Measurements from ENCODE around the gene NEUROD6.
A peak's percentile ranks its signal among the peaks of the same experiment; 100 is the strongest.

NEUROD6 gene

GRCh38 chr7:31373337-31374289, 33.1 kb upstream of the NEUROD6 start:
- CTCF ChIA-PET, result interaction anchor here (0.5 to 3.5 kb wide), 25 partner anchors 9 to 980 kb away, joined by 3 to 37 read pairs (median 3); partner anchors contain the start of gene ITPRID1
- Histone ChIP-seq H3K4me3 (ENCODE audit: low read depth, low read length) (no peak overlapping the region), H3K27ac (ENCODE audit: extremely low read depth, low read depth, low read length) (no peak overlapping the region), H3K4me1 (ENCODE audit: control insufficient read depth, insufficient read depth, low read length) (no peaks in the 10 kb centered on the region), H3K9me3 (ENCODE audit: control insufficient read depth, insufficient read depth, low read depth, low read length) (no peaks in the 10 kb centered on the region), H3K36me3 (ENCODE audit: control insufficient read depth in 2 of 2, insufficient read depth in 1 of 2, low read length in 2 of 2) (no peaks in the 10 kb centered on the region)
- TF ChIP-seq ZNF544 (tag by site-specific recombination; IDR thresholded peaks at IDR 0.05) (no peak), ZNF654 (tag by site-specific recombination; IDR thresholded peaks at IDR 0.05; ENCODE audit: low read depth) (peak; percentile 36), REPIN1 (tag by site-specific recombination; IDR thresholded peaks at IDR 0.05; ENCODE audit: low read depth) (no peak), IKZF3 (tag by site-specific recombination; IDR thresholded peaks at IDR 0.05) (no peak)
- POLR2A ChIA-PET, result no interaction called here

- H3K27ac ChIP-seq (ENCODE audit: extremely low read depth, low read depth, low read length), result no peak overlapping the region
- TF ChIP-seq, protein P1, sequence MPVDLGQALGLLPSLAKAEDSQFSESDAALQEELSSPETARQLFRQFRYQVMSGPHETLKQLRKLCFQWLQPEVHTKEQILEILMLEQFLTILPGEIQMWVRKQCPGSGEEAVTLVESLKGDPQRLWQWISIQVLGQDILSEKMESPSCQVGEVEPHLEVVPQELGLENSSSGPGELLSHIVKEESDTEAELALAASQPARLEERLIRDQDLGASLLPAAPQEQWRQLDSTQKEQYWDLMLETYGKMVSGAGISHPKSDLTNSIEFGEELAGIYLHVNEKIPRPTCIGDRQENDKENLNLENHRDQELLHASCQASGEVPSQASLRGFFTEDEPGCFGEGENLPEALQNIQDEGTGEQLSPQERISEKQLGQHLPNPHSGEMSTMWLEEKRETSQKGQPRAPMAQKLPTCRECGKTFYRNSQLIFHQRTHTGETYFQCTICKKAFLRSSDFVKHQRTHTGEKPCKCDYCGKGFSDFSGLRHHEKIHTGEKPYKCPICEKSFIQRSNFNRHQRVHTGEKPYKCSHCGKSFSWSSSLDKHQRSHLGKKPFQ (tag by site-specific recombination; IDR thresholded peaks at IDR 0.05), result no peak
- TF ChIP-seq, protein P2, sequence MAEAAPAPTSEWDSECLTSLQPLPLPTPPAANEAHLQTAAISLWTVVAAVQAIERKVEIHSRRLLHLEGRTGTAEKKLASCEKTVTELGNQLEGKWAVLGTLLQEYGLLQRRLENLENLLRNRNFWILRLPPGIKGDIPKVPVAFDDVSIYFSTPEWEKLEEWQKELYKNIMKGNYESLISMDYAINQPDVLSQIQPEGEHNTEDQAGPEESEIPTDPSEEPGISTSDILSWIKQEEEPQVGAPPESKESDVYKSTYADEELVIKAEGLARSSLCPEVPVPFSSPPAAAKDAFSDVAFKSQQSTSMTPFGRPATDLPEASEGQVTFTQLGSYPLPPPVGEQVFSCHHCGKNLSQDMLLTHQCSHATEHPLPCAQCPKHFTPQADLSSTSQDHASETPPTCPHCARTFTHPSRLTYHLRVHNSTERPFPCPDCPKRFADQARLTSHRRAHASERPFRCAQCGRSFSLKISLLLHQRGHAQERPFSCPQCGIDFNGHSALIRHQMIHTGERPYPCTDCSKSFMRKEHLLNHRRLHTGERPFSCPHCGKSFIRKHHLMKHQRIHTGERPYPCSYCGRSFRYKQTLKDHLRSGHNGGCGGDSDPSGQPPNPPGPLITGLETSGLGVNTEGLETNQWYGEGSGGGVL (tag by site-specific recombination; IDR thresholded peaks at IDR 0.05), result no peak
- no peak for TF ChIP-seq ZNF121 (tag by site-specific recombination; IDR thresholded peaks at IDR 0.05)
- no peak for TF ChIP-seq ZNF391 (tag by site-specific recombination; IDR thresholded peaks at IDR 0.05; ENCODE audit: borderline replicate concordance, low read depth)
- TF ChIP-seq KLF10 (tag by site-specific recombination; IDR thresholded peaks at IDR 0.05), result no peak
- TF ChIP-seq ZNF146 (tag by site-specific recombination; IDR thresholded peaks at IDR 0.05), result no peak
- no peak for TF ChIP-seq ZNF654 (tag by site-specific recombination; IDR thresholded peaks at IDR 0.05; ENCODE audit: low read depth)
- no peak for TF ChIP-seq ZNF132 (tag by site-specific recombination; IDR thresholded peaks at IDR 0.05; ENCODE audit: borderline replicate concordance)
- no peak for TF ChIP-seq ZNF510 (tag by site-specific recombination; IDR thresholded peaks at IDR 0.05; ENCODE audit: insufficient replicate concordance)
- no peak for TF ChIP-seq ZNF184 (tag by site-specific recombination; IDR thresholded peaks at IDR 0.05)
- TF ChIP-seq SCRT2 (tag by site-specific recombination; IDR thresholded peaks at IDR 0.05), result no peak
- TF ChIP-seq ZNF610 (tag by site-specific recombination; IDR thresholded peaks at IDR 0.05; ENCODE audit: borderline replicate concordance), result no peak
- TF ChIP-seq SALL2 (tag by site-specific recombination; IDR thresholded peaks at IDR 0.05; ENCODE audit: borderline replicate concordance), result no peak
- no peak for TF ChIP-seq ZNF777 (tag by site-specific recombination; IDR thresholded peaks at IDR 0.05; ENCODE audit: borderline replicate concordance)
- no peak for TF ChIP-seq ZNF621 (tag by site-specific recombination; IDR thresholded peaks at IDR 0.05)
- TF ChIP-seq ZNF302 (tag by site-specific recombination; IDR thresholded peaks at IDR 0.05; ENCODE audit: low read depth), result no peak
- no peaks in the 10 kb centered on the region for H3K36me3 ChIP-seq (ENCODE audit: control insufficient read depth in 2 of 2, insufficient read depth in 1 of 2, low read length in 2 of 2)
- CTCF ChIA-PET, result interaction anchor here (0.5 to 3.5 kb wide), 19 partner anchors 9 to 728 kb away, joined by 3 to 37 read pairs (median 5); no protein-coding TSS in a partner anchor
- no peak overlapping the region for H3K4me3 ChIP-seq (ENCODE audit: low read depth, low read length)
- H3K4me1 ChIP-seq (ENCODE audit: control insufficient read depth, insufficient read depth, low read length), result no peaks in the 10 kb centered on the region
- H3K9me3 ChIP-seq (ENCODE audit: control insufficient read depth, insufficient read depth, low read depth, low read length), result no peaks in the 10 kb centered on the region
- POLR2A ChIA-PET, result no interaction called here
Measured at GRCh38 chr7:31372231-31372959, 31.9 kb upstream of the NEUROD6 start.
